HepG2 (cell line): ENCODE measurements around the gene EZH1. TPM values are rescaled to one million over a fixed set of nuclear protein-coding genes. Genes with fewer than 3 reads are reported as not detected.

ENCODE experiments used
- ATAC-seq: fragments of 200-7000 bp; cut with Tn5 transposase; 3 replicates; pipeline ENCODE4 v1.9.1; 2020; ENCODE audit warnings: mild to moderate bottlenecking, moderate library complexity
- BruUV-seq: library from RNA; stranded (reverse); fragments of 400-500 nt; replicated peaks from 2 replicates; lab custom pipeline; 2021; lab: Mats Ljungman, UMichigan
- CTCF ChIA-PET: fragments of 300-600 bp; formaldehyde crosslinking; extraction: SDS; loops from one replicate; lab custom pipeline; 2021; ENCODE audit warnings: low total read pairs, inconsistent platforms, low intra/inter-chr PET ratio; lab: Yijun Ruan, JAX
- POLR2A ChIA-PET: fragments of 350-600 bp; sonication (Branson Sonifier 250); formaldehyde crosslinking; loops from one replicate; lab custom pipeline; 2020; ENCODE audit warnings: antibody characterized with exemption, inconsistent platforms; lab: Yijun Ruan, JAX
- DNase-seq: peaks from one replicate; pipeline ENCODE4 v3.0.0-alpha.2; 2015; ENCODE audit warnings: low spot score
- FAIRE-seq: peaks from 3 replicates; lab custom pipeline; 2011; peaks lifted over from hg19 to GRCh38; lab: Jason Lieb, UNC
- H2AFZ ChIP-seq: one replicate; pipeline ENCODE4 v1.6.1; 2011; ENCODE audit warnings: low read length, inconsistent platforms
- H3K27ac ChIP-seq: fragments of 300-600 bp; 3 replicates; pipeline ENCODE4 v1.8.0; 2011; ENCODE audit warnings: mixed run types, mild to moderate bottlenecking, mixed read lengths, low read length, inconsistent platforms; ENCODE audit not compliant: insufficient read depth; ENCODE audit errors: extremely low read length
- H3K27me3 ChIP-seq, 2 experiments: fragments of 200-600 bp in 1 of 2; 2 replicates in 1 of 2; 3 replicates in 1 of 2; pipeline versions ENCODE4 v1.6.0 to v1.8.0; 2011; ENCODE audit warnings: low read length in 2 of 2, mild to moderate bottlenecking in 2 of 2, moderate library complexity in 2 of 2, inconsistent platforms in 1 of 2; ENCODE audit not compliant: insufficient read depth in 2 of 2, control insufficient read depth in 1 of 2
- H3K36me3 ChIP-seq, 2 experiments: fragments of 200-600 bp in 1 of 2; replicated peaks in 1 of 2; 2 replicates in 1 of 2; 3 replicates in 1 of 2; pipeline versions ENCODE4 v1.5.1 to v1.8.0; 2011; ENCODE audit warnings: low read length in 2 of 2, inconsistent platforms in 1 of 2; ENCODE audit not compliant: insufficient read depth in 2 of 2, control insufficient read depth in 1 of 2
- H3K4me1 ChIP-seq: 2 replicates; pipeline ENCODE4 v1.5.1; 2012; ENCODE audit warnings: low read length, inconsistent platforms; ENCODE audit not compliant: insufficient read depth
- H3K4me2 ChIP-seq: 2 replicates; pipeline ENCODE4 v1.6.0; 2011; ENCODE audit warnings: low read depth, low read length, inconsistent platforms
- H3K4me3 ChIP-seq, 3 experiments: fragments of 200-600 bp in 1 of 3; sonication (generic), shearing (Covaris generic) in 1 of 3; replicated peaks in 1 of 3; 2 replicates each; pipeline ENCODE4 v1.5.1; 2011 to 2016; ENCODE audit warnings: low read length in 3 of 3, inconsistent platforms in 2 of 3, low read depth in 2 of 3, mild to moderate bottlenecking in 2 of 3, control low read depth in 1 of 3, mixed read lengths in 1 of 3; ENCODE audit not compliant: insufficient read depth in 1 of 3
- H3K79me2 ChIP-seq: one replicate; pipeline ENCODE4 v1.6.1; 2011; ENCODE audit warnings: low read length, inconsistent platforms; ENCODE audit not compliant: insufficient read depth
- H3K9ac ChIP-seq: 2 replicates; pipeline ENCODE4 v1.6.0; 2011; ENCODE audit warnings: mild to moderate bottlenecking, low read depth, low read length, inconsistent platforms; ENCODE audit not compliant: insufficient read depth
- H3K9me3 ChIP-seq: 2 replicates; pipeline ENCODE4 v1.5.1; 2012; ENCODE audit warnings: mild to moderate bottlenecking, low read length
- H4K20me1 ChIP-seq: 2 replicates; pipeline ENCODE4 v1.6.0; 2011; ENCODE audit warnings: inconsistent platforms, mild to moderate bottlenecking, low read length, moderate library complexity; ENCODE audit not compliant: insufficient read depth
- E2F1 ChIP-seq: sonication (generic); formaldehyde crosslinking; IDR thresholded peaks from 2 replicates; pipeline ENCODE4 v1.5.0; 2020; ENCODE audit warnings: missing genetic modification reagents
- GABPB1 ChIP-seq: IDR thresholded peaks from 2 replicates; pipeline ENCODE4 v1.6.1; 2016; ENCODE audit warnings: mild to moderate bottlenecking, missing genetic modification reagents, moderate library complexity, missing compliant biosample characterization
- GATA4 ChIP-seq: sonication (generic); IDR thresholded peaks from 2 replicates; pipeline ENCODE4 v1.6.1; 2016; ENCODE audit warnings: antibody characterized with exemption, low read depth, borderline replicate concordance
- POLR2A ChIP-seq, 2 experiments: IDR thresholded peaks; 2 replicates each; pipeline ENCODE4 v1.6.1; 2011; ENCODE audit warnings: low read depth in 2 of 2, low read length in 2 of 2, mild to moderate bottlenecking in 1 of 2, moderate library complexity in 1 of 2; ENCODE audit not compliant: insufficient read depth in 1 of 2
- SMAD1 ChIP-seq: sonication (generic); formaldehyde crosslinking; IDR thresholded peaks from 2 replicates; pipeline ENCODE4 v1.4.0; 2020; ENCODE audit warnings: missing genetic modification reagents, low read depth, mild to moderate bottlenecking, borderline replicate concordance
- STAT6 ChIP-seq: sonication (generic); formaldehyde crosslinking; IDR thresholded peaks from 2 replicates; pipeline ENCODE4 v1.4.0; 2020; ENCODE audit warnings: missing genetic modification reagents, mild to moderate bottlenecking, borderline replicate concordance
- ZNF737 ChIP-seq: sonication (generic); formaldehyde crosslinking; IDR thresholded peaks from 2 replicates; pipeline ENCODE4 v1.5.0; 2020; ENCODE audit warnings: missing genetic modification reagents, mild to moderate bottlenecking, borderline replicate concordance
- WGBS: methylation state at CpG from one replicate; pipeline ENCODE4 v1.1.6; 2017; ENCODE audit warnings: low lambda C conversion rate; 5-methylcytosine and 5-hydroxymethylcytosine counted together
- in situ Hi-C: cut with HindIII; loops from 2 replicates; pipeline ENCODE4 v1.10.0; 2017; ENCODE audit warnings: low pct_unique_long_range_greater_than_20kb; ENCODE audit not compliant: extremely low pct_ligation_motif_present
- intact Hi-C: fragments of 100-400 bp; cut with micrococcal nuclease; formaldehyde crosslinking; loops from one replicate; pipeline ENCODE4 v1.10.0; 2022; ENCODE audit not compliant: unreplicated experiment
- polyA plus RNA-seq, 8 experiments: library from polyadenylated mRNA; depleted of rRNA in 3 of 8; stranded (reverse) in 7 of 8; unstranded in 1 of 8; fragments of >200 nt; fragmentation: Illumina TruSeq in 4 of 8; extraction: Trizol in 4 of 8; gene quantifications; 2 replicates each; pipeline versions ENCODE4 v1.2.1 to v1.2.3, GENCODE V29; 2011 to 2016; ENCODE audit warnings: low read depth in 4 of 8, missing spikeins in 1 of 8, mixed read lengths in 1 of 8; ENCODE audit not compliant: insufficient read depth in 1 of 8
- total RNA-seq, 5 experiments: library from RNA; depleted of rRNA; stranded (reverse); fragments of >200 nt; fragmentation: Illumina TruSeq; extraction: Trizol; gene quantifications; 2 replicates each; pipeline ENCODE4 v1.2.3, GENCODE V29; 2016; ENCODE audit warnings: low read depth in 1 of 5

Gene EZH1
- total and polyA plus RNA-seq, 2 of the 13 experiments (the other 11 are each of a cell fraction or from before 2014, with no cell fraction given) = 11.6 to 24.0 TPM

GRCh38 chr17:42784811-42785592, 40.2 kb upstream of the EZH1 start (continued):
- TF ChIP-seq ZNF737 (no peak), SMAD1 (no peak), E2F1 (no peak), STAT6 (CRISPR knock-in tag) (no peak), POLR2A (IDR thresholded peaks at IDR 0.05; ENCODE audit: insufficient read depth in 1 of 2, low read depth in 2 of 2, low read length in 2 of 2) (peak in 1 of 2 experiments; percentile 34; a peak in 1 of 4 replicates)

DNA sequence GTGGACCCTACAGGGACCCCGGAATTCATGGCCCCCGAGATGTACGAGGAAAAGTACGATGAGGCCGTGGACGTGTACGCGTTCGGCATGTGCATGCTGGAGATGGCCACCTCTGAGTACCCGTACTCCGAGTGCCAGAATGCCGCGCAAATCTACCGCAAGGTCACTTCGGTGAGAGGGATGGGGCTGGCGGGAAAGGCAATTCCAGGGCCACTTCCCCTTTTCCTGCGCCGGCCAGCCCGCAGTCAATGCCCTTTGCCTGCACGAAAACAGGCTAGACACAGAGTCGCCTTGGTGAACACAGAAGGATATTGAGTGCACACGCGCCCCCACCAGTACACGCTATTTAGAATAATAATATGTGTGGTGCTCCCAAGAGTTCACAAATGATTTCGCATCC, 39.6 kb upstream of the EZH1 start:
- H3K36me3 ChIP-seq = peaks cover 19 to 32% of the 10 kb centered on the region in 2 experiments; a peak in 4 of 5 replicates
- peaks cover 23% of the 10 kb centered on the region for H3K79me2 ChIP-seq
- in situ Hi-C loops (no loop called here), intact Hi-C loops (no loop called here)
- ATAC-seq (no peak), FAIRE-seq (no peak), DNase-seq (no peak)
- ChIA-PET POLR2A (interaction anchor here (3.3 kb wide), 1 partner anchor 13 kb away, joined by 18 read pairs; the partner anchor contains the start of genes CNTD1 and COA3), CTCF (no interaction called here)
- peaks cover 4% of the 10 kb centered on the region; the same call in 1 of the 2 replicates for H4K20me1 ChIP-seq
- peaks cover 24% of the 10 kb centered on the region for H3K4me1 ChIP-seq
- H2AFZ ChIP-seq = no peak overlapping the region
- no peaks in the 10 kb centered on the region; a peak in 1 of 5 replicates for H3K27me3 ChIP-seq
- H3K4me3 ChIP-seq = no peak overlapping the region
- WGBS = 98% methylated on average over 25 of the region's 25 CpGs
- H3K27ac ChIP-seq = no peak overlapping the region
- H3K4me2 ChIP-seq = no peak overlapping the region
- no peaks in the 10 kb centered on the region for H3K9me3 ChIP-seq
- no peak for TF ChIP-seq GATA4
- peak; percentile 6; the same call in 1 of the 2 replicates for TF ChIP-seq GABPB1 (CRISPR knock-in tag)
- H3K9ac ChIP-seq = no peak overlapping the region
- BruUV-seq = no TSS peak
